Astrocyte of the spinal cord (primary cell): ENCODE results near the gene SCN4A.

Source experiments
- DNase-seq: peaks from one replicate; pipeline ENCODE4 v3.0.0; 2011; ENCODE audit warnings: low read depth, low spot score
- H3K4me3 ChIP-seq: 2 replicates; pipeline ENCODE4 v1.5.1; 2011; ENCODE audit warnings: low read depth, mild to moderate bottlenecking, low read length, moderate library complexity
- CTCF ChIP-seq: IDR thresholded peaks from 2 replicates; pipeline ENCODE4 v1.5.1; 2012; ENCODE audit warnings: low read depth, mild to moderate bottlenecking, low read length, inconsistent platforms
- in situ Hi-C: cut with HindIII; loops from 2 replicates; pipeline ENCODE4 v1.10.0; 2017; ENCODE audit warnings: low sequenced_read_pairs

The SCN4A gene

GRCh38 chr17:63941162-63941561, 31.6 kb downstream of the SCN4A start:
- no peak for DNase-seq
- H3K4me3 ChIP-seq: no peak overlapping the region

GRCh38 chr17:63940584-63940983, 32.1 kb downstream of the SCN4A start:
- in situ Hi-C loops: no loop called here

More at GRCh38 chr17:63941162-63941561, 31.6 kb downstream of the SCN4A start:
- TF ChIP-seq CTCF: no peak
- in situ Hi-C loops: no loop called here

GRCh38 chr17:63939884-63940283, 32.8 kb downstream of the SCN4A start:
- in situ Hi-C loops: no loop called here
- DNase-seq: no peak
- TF ChIP-seq CTCF: no peak
- no peak overlapping the region for H3K4me3 ChIP-seq

More at GRCh38 chr17:63940584-63940983, 32.1 kb downstream of the SCN4A start:
- no peak overlapping the region for H3K4me3 ChIP-seq
- no peak for DNase-seq
- TF ChIP-seq CTCF: no peak

- no peak overlapping the region for H3K4me3 ChIP-seq
- in situ Hi-C loops: no loop called here
- no peak for DNase-seq
- no peak for TF ChIP-seq CTCF
These were observed 33.3 kb downstream of the SCN4A start for GRCh38 chr17:63939401-63939800.

- no peak for TF ChIP-seq CTCF
- H3K4me3 ChIP-seq: no peak overlapping the region
- in situ Hi-C loops: no loop called here
- DNase-seq: no peak
These were observed 34.8 kb downstream of the SCN4A start for GRCh38 chr17:63937920-63938319.

- no peak for DNase-seq
- in situ Hi-C loops: no loop called here
- TF ChIP-seq CTCF: no peak
- H3K4me3 ChIP-seq: no peak overlapping the region
These were observed 35.4 kb downstream of the SCN4A start for GRCh38 chr17:63937319-63937718.
